ENCODE results near the gene MED13L.
A peak's percentile ranks its signal among the peaks of the same experiment; 100 is the strongest.

Gene MED13L

GRCh38 chr12:115936997-115937916, 340.2 kb downstream of the MED13L start:
- DNase-seq (no peak), ATAC-seq (replicated peaks) (no peak)
- Mint-ChIP-seq H3K4me1 (no peaks in the 10 kb centered on the region), H3K27ac (no peak overlapping the region), H3K9me3 (peaks cover 6 to 11% of the 10 kb centered on the region in 2 donors), H3K4me3 (no peak overlapping the region), H3K36me3 (peaks cover 2 to 9% of the 10 kb centered on the region in 2 donors), H3K27me3 (peaks cover 14% of the 10 kb centered on the region in 2 donors)

GRCh38 chr12:115934877-115935276, 342.6 kb downstream of the MED13L start:
- peaks cover 7 to 11% of the 10 kb centered on the region in 2 donors for H3K9me3 Mint-ChIP-seq
- H3K4me3 Mint-ChIP-seq, result no peak overlapping the region
- no peak for ATAC-seq (replicated peaks)
- H3K36me3 Mint-ChIP-seq, result peaks cover 2 to 9% of the 10 kb centered on the region in 2 donors
- DNase-seq, result no peak
- H3K4me1 Mint-ChIP-seq, result no peaks in the 10 kb centered on the region
- peaks cover 12 to 13% of the 10 kb centered on the region in 2 donors for H3K27me3 Mint-ChIP-seq
- no peak overlapping the region for H3K27ac Mint-ChIP-seq

DNA sequence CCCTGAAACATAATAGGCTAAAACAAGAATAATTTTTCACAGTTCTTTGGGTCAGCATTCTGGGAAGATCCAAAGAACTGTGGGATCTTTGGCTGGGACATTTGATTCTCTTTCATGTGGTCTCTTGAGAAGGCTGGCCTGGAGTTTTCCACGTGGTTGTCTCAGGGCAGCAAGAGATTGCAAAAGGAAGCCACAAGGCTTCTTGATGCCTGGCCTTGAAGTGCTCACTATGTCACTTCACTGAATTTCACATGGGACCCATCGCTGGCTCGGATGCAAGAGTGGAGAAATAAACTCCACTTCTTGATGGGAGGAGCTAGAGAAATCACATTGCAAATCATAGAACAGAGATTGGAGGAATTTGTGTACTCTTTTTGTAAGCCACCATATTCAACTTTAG, 343.4 kb downstream of the MED13L start:
- peaks cover 9% of the 10 kb centered on the region in 2 donors for H3K27me3 Mint-ChIP-seq
- H3K9me3 Mint-ChIP-seq, result peaks cover 5 to 8% of the 10 kb centered on the region in 2 donors
- no peaks in the 10 kb centered on the region for H3K4me1 Mint-ChIP-seq
- H3K4me3 Mint-ChIP-seq, result no peak overlapping the region
- H3K27ac Mint-ChIP-seq, result no peak overlapping the region
- H3K36me3 Mint-ChIP-seq, result peaks cover under 1 to 6% of the 10 kb centered on the region in 2 donors
- DNase-seq (no peak), ATAC-seq (replicated peaks) (no peak)

- no peaks in the 10 kb centered on the region for H3K36me3 Mint-ChIP-seq
- H3K27ac Mint-ChIP-seq, result no peak overlapping the region
- DNase-seq (no peak), ATAC-seq (replicated peaks) (no peak)
- H3K4me3 Mint-ChIP-seq, result no peak overlapping the region
- H3K9me3 Mint-ChIP-seq, result peaks cover 0 to 2% of the 10 kb centered on the region in 2 donors
- H3K4me1 Mint-ChIP-seq, result no peaks in the 10 kb centered on the region
- peaks cover 13 to 17% of the 10 kb centered on the region in 2 donors for H3K27me3 Mint-ChIP-seq
These were observed 345.4 kb downstream of the MED13L start for GRCh38 chr12:115932066-115932465.

- DNase-seq (no peak), ATAC-seq (replicated peaks) (no peak)
- Mint-ChIP-seq H3K4me1 (no peaks in the 10 kb centered on the region), H3K36me3 (no peaks in the 10 kb centered on the region), H3K27ac (no peak overlapping the region), H3K27me3 (peaks cover 19 to 24% of the 10 kb centered on the region in 2 donors), H3K9me3 (peaks cover 0 to 2% of the 10 kb centered on the region in 2 donors), H3K4me3 (no peak overlapping the region)
These were observed 347.2 kb downstream of the MED13L start for GRCh38 chr12:115930336-115930735.

DNA sequence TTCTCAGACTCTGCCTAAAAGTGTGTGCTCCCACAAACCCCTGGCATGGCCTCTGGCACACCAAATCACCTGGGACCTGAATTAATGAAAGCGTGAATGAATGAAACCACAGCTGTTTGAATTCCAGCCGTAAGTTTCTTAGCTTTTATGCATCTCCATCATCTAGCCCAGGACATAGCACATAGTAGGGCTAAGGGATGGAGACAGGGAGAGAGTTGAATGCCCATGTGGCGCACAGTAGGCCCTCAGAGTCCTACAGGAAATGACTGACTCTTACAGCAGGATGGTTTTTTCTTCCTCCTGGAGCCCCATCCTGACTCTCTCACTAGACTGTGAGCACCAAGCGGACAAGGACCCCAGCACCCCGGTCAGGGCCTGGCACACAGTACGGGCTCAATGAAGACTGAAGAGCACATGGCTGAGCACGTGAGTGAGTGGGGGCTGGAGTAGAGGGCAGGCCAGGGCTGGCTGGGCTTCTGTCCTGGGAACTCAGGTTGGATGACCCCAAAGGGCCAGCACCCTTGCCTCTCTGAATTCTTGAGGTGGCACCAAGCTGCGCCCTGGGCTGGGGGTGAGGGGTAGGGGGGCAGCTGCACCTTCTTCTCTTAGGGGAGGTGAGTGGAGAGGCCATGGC, 351.3 kb downstream of the MED13L start:
- Mint-ChIP-seq H3K4me1 (no peaks in the 10 kb centered on the region), H3K36me3 (peaks cover 3 to 8% of the 10 kb centered on the region in 2 donors), H3K27me3 (peaks cover 35 to 57% of the 10 kb centered on the region in 2 donors), H3K4me3 (no peak overlapping the region), H3K27ac (no peak overlapping the region), H3K9me3 (peaks cover 7 to 16% of the 10 kb centered on the region in 2 donors)
- ATAC-seq (replicated peaks), result no peak
- DNase-seq, result no peak

DNA sequence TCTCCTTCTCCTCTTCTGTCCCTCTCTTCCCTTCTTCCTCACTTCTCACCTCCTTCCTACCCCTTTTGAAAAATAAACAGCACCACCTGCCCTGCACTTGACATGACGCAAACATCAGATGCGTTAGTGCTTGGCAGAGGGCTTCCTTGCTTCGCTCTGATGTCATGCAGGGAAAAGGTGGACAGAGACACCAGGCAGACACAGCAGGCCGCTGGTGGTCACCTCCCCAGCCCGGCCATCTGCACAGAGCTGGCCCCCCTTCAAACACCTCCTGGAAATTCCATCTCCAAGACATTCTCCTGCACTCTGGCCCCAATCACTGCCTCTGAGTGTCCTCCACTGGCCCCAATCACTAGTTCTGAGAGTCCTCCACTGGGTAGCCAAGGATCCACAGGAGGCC, 353.6 kb downstream of the MED13L start:
- Mint-ChIP-seq H3K9me3 (peaks cover 7 to 16% of the 10 kb centered on the region in 2 donors), H3K27me3 (peaks cover 42 to 63% of the 10 kb centered on the region in 2 donors), H3K4me3 (no peak overlapping the region), H3K4me1 (peaks cover 0 to under 1% of the 10 kb centered on the region in 2 donors), H3K27ac (no peak overlapping the region), H3K36me3 (peaks cover 3 to 8% of the 10 kb centered on the region in 2 donors)
- DNase-seq (no peak), ATAC-seq (replicated peaks) (no peak)

- DNase-seq, result no peak
- Mint-ChIP-seq H3K4me3 (no peak overlapping the region), H3K27me3 (peaks cover 49 to 70% of the 10 kb centered on the region in 2 donors), H3K36me3 (peaks cover 3 to 8% of the 10 kb centered on the region in 2 donors), H3K27ac (no peak overlapping the region), H3K4me1 (peaks cover 0 to 6% of the 10 kb centered on the region in 2 donors), H3K9me3 (peaks cover 7 to 16% of the 10 kb centered on the region in 2 donors)
- ATAC-seq (replicated peaks), result no peak
These were observed 354.4 kb downstream of the MED13L start for GRCh38 chr12:115922952-115923564.

DNA sequence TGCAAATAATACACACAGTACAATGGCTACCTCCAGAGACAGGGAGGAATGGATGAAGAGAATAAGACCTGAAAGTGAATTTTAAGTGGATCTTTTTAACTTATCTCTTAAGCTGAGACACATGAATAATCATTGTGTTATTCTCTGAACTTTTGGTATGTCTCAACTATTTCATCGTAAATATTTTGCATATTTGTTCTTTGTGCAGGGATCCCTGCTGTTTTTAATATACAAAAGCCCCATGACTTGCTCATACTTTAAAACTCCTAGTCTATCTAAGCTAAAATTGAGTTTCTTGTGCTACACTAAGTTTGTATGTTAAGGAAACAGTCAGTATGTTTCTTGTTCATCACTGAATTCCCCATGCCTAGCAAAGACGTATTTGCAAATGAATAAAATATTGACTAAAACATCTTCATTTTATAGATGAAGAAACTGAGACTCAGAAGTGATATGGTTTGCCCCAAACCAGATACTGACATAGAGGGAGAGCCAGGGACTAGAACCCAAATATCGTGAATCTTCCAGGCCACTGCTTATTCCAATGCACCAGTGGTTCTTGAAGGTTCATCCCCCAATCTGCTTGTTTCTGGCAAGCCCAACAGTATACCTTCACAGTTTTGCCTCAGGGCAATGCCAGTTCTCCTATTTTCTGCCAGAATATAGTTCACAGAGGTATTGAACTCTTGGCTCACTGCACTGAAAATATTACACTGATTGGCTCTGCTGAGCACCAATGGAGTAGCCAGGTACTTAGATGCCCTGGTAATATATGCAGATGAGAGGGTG, 356.9 kb downstream of the MED13L start:
- no peak overlapping the region for H3K27ac Mint-ChIP-seq

DNA sequence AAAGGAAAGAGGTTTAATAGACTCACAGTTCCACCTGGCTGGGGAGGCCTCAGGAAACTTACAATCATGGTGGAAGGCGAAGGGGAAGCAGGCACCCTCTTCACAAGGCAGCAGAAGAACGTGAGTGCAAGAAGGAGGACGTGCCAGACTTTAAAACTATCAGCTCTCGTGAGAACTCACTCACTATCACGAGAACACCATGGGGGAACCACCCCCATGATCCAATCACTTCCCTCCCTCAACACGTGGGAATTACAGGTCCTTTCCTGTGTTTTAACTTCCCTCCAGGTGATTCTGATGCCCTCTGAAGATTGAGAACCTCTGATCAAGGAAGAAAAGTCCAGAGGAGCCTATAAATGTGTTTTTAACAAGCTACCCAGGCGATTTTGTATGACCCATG, 358.7 kb downstream of the MED13L start:
- DNase-seq (no peak), ATAC-seq (replicated peaks) (no peak)
- H3K36me3 Mint-ChIP-seq, result peaks cover 3 to 7% of the 10 kb centered on the region in 2 donors
- no peak overlapping the region for H3K4me3 Mint-ChIP-seq
- H3K9me3 Mint-ChIP-seq, result peaks cover 7 to 15% of the 10 kb centered on the region in 2 donors
- H3K4me1 Mint-ChIP-seq, result peaks cover 0 to 15% of the 10 kb centered on the region in 2 donors
- H3K27ac Mint-ChIP-seq, result no peak overlapping the region
- peaks cover 44 to 73% of the 10 kb centered on the region in 2 donors for H3K27me3 Mint-ChIP-seq

More for the DNA sequence above, 356.9 kb downstream of the MED13L start:
- no peak for ATAC-seq (replicated peaks)
- no peak for DNase-seq
- peaks cover 44 to 72% of the 10 kb centered on the region in 2 donors for H3K27me3 Mint-ChIP-seq
- no peak overlapping the region for H3K4me3 Mint-ChIP-seq
- peaks cover 7 to 16% of the 10 kb centered on the region in 2 donors for H3K9me3 Mint-ChIP-seq
- H3K36me3 Mint-ChIP-seq, result peaks cover 3 to 8% of the 10 kb centered on the region in 2 donors
- peaks cover 0 to 15% of the 10 kb centered on the region in 2 donors for H3K4me1 Mint-ChIP-seq

- H3K27me3 Mint-ChIP-seq, result peaks cover 51 to 74% of the 10 kb centered on the region in 2 donors
- DNase-seq, result peak; percentile 27
- peaks cover 0 to 15% of the 10 kb centered on the region in 2 donors for H3K4me1 Mint-ChIP-seq
- peaks cover 1 to 2% of the 10 kb centered on the region in 2 donors for H3K9me3 Mint-ChIP-seq
- H3K36me3 Mint-ChIP-seq, result peaks cover 0 to 2% of the 10 kb centered on the region in 2 donors
- peak overlapping the region in 1 of 2 donors; percentile 41 for H3K4me3 Mint-ChIP-seq
- H3K27ac Mint-ChIP-seq, result no peak overlapping the region
- peak; percentile 80 for ATAC-seq (replicated peaks)
These were observed 360.4 kb downstream of the MED13L start for GRCh38 chr12:115916910-115917668.

GRCh38 chr12:115914122-115914521, 363.4 kb downstream of the MED13L start:
- DNase-seq (no peak), ATAC-seq (replicated peaks) (no peak)
- Mint-ChIP-seq H3K4me1 (peaks cover 0 to 15% of the 10 kb centered on the region in 2 donors), H3K4me3 (no peak overlapping the region), H3K9me3 (no peaks in the 10 kb centered on the region), H3K27me3 (peaks cover 42 to 58% of the 10 kb centered on the region in 2 donors), H3K36me3 (no peaks in the 10 kb centered on the region), H3K27ac (no peak overlapping the region)

DNA sequence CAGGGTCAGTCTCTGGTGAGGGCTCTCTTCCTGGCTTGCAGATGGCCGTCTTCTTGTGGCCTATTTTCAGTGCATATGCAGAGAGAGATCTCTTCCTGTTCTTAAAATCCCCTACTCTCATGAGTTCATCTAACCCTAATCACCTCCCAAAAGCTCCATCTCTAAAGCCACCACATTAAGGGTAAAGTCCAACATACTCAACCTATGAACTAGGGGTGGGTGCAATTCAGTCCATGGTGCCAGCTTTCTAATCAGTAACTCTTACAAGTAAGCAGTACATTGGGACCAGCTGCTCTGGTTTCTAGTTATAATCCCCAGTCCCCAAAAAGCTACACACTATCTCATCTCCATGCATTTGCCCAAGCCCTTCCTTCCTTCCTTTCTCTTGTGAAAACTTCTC, 365.1 kb downstream of the MED13L start:
- Mint-ChIP-seq H3K9me3 (no peaks in the 10 kb centered on the region), H3K4me1 (peaks cover 0 to 10% of the 10 kb centered on the region in 2 donors), H3K4me3 (no peak overlapping the region), H3K27me3 (peaks cover 31 to 52% of the 10 kb centered on the region in 2 donors), H3K27ac (no peak overlapping the region), H3K36me3 (no peaks in the 10 kb centered on the region)
- DNase-seq, result no peak
- ATAC-seq (replicated peaks), result no peak

Measured in stimulated activated naive B cell treated with anti-CD40 and anti-IgM and Interleukin-4, amounts not matched to agents 10 μg/mL and 1 μg/mL and 100 μg/mL, for 72 hours (primary cell).